ENCODE data around the gene ERC1.

GRCh38 chr12:1502379-1502720 lies 511.3 kb downstream of the ERC1 start:
- TF ChIP-seq EP300 (IDR thresholded peaks at IDR 0.05; ENCODE audit: low read length) (no peak), TCF7 (IDR thresholded peaks at IDR 0.05; ENCODE audit: borderline replicate concordance) (no peak)

All from K562 (cell line).